HEK293 (cell line): ENCODE results near the gene HOXB4.

Experiments
- EGR2 ChIP-seq: fragments of 450-650 bp; formaldehyde crosslinking; IDR thresholded peaks from 2 replicates; pipeline ENCODE4 v1.5.1; 2016; ENCODE audit warnings: low read depth, missing biosample characterization, missing genetic modification characterization
- IKZF3 ChIP-seq: fragments of 450-650 bp; IDR thresholded peaks from 2 replicates; pipeline ENCODE4 v1.5.0; 2018; ENCODE audit warnings: missing biosample characterization, mild to moderate bottlenecking, missing genetic modification characterization, moderate library complexity
- KLF16 ChIP-seq: fragments of 450-650 bp; formaldehyde crosslinking; IDR thresholded peaks from 2 replicates; pipeline ENCODE4 v1.5.1; 2017; ENCODE audit warnings: missing biosample characterization, missing genetic modification characterization
- MEIS1 ChIP-seq: sonication (generic); formaldehyde crosslinking; IDR thresholded peaks from 2 replicates; pipeline ENCODE4 v1.8.1; 2022; ENCODE audit warnings: missing genetic modification reagents, mild to moderate bottlenecking, borderline replicate concordance
- OSR2 ChIP-seq: fragments of 450-650 bp; formaldehyde crosslinking; IDR thresholded peaks from 2 replicates; pipeline ENCODE4 v1.5.1; 2016; ENCODE audit warnings: missing biosample characterization, missing genetic modification characterization
- OVOL3 ChIP-seq: fragments of 450-650 bp; formaldehyde crosslinking; IDR thresholded peaks from 2 replicates; pipeline ENCODE4 v1.5.1; 2016; ENCODE audit warnings: missing biosample characterization, missing genetic modification characterization
- RBAK ChIP-seq: fragments of 450-650 bp; formaldehyde crosslinking; IDR thresholded peaks from 2 replicates; pipeline ENCODE4 v1.5.1; 2016; ENCODE audit warnings: missing biosample characterization, missing genetic modification characterization
- SP2 ChIP-seq: fragments of 450-650 bp; formaldehyde crosslinking; IDR thresholded peaks from 2 replicates; pipeline ENCODE4 v1.5.1; 2016; ENCODE audit warnings: missing biosample characterization, missing genetic modification characterization
- YY1 ChIP-seq: fragments of 450-650 bp; formaldehyde crosslinking; IDR thresholded peaks from 2 replicates; pipeline ENCODE4 v1.5.1; 2018; ENCODE audit warnings: missing biosample characterization, missing genetic modification characterization
- ZBTB21 ChIP-seq: fragments of 450-650 bp; formaldehyde crosslinking; IDR thresholded peaks from 2 replicates; pipeline ENCODE4 v1.5.1; 2017; ENCODE audit warnings: missing biosample characterization, missing genetic modification characterization
- ZBTB8A ChIP-seq: fragments of 450-650 bp; formaldehyde crosslinking; IDR thresholded peaks from 2 replicates; pipeline ENCODE4 v1.5.1; 2016; ENCODE audit warnings: missing biosample characterization, missing genetic modification characterization
- ZFP69B ChIP-seq: fragments of 450-650 bp; formaldehyde crosslinking; IDR thresholded peaks from 2 replicates; pipeline ENCODE4 v1.5.1; 2016; ENCODE audit warnings: missing biosample characterization, missing genetic modification characterization
- ZIC2 ChIP-seq: fragments of 450-650 bp; formaldehyde crosslinking; IDR thresholded peaks from 2 replicates; pipeline ENCODE4 v1.5.1; 2016; ENCODE audit warnings: missing biosample characterization, missing genetic modification characterization
- ZNF121 ChIP-seq: fragments of 450-650 bp; formaldehyde crosslinking; IDR thresholded peaks from 2 replicates; pipeline ENCODE4 v1.5.1; 2016; ENCODE audit warnings: missing biosample characterization, missing genetic modification characterization
- ZNF16 ChIP-seq: fragments of 450-650 bp; formaldehyde crosslinking; IDR thresholded peaks from 2 replicates; pipeline ENCODE4 v1.5.1; 2016; ENCODE audit warnings: low read depth, missing biosample characterization, missing genetic modification characterization
- ZNF202 ChIP-seq: fragments of 450-650 bp; formaldehyde crosslinking; IDR thresholded peaks from 2 replicates; pipeline ENCODE4 v1.5.1; 2016; ENCODE audit warnings: missing biosample characterization, missing genetic modification characterization, borderline replicate concordance
- ZNF248 ChIP-seq: fragments of 450-650 bp; formaldehyde crosslinking; IDR thresholded peaks from 2 replicates; pipeline ENCODE4 v1.5.1; 2017; ENCODE audit warnings: missing biosample characterization, missing genetic modification characterization
- ZNF274 ChIP-seq, 2 experiments: fragments of 200-500 bp in 1 of 2; fragments of 450-650 bp in 1 of 2; sonication (Bioruptor generic) in 1 of 2; formaldehyde crosslinking in 1 of 2; IDR thresholded peaks; 2 replicates each; pipeline versions ENCODE4 v1.5.1 to v1.6.1; 2014 to 2016; ENCODE audit warnings: borderline replicate concordance in 1 of 2, inconsistent platforms in 1 of 2, low read length in 1 of 2, missing biosample characterization in 1 of 2, missing genetic modification characterization in 1 of 2
- ZNF350 ChIP-seq: fragments of 450-650 bp; formaldehyde crosslinking; IDR thresholded peaks from 2 replicates; pipeline ENCODE4 v1.5.0; 2017; ENCODE audit warnings: missing biosample characterization, mild to moderate bottlenecking, missing genetic modification characterization
- ZNF354C ChIP-seq: fragments of 450-650 bp; formaldehyde crosslinking; IDR thresholded peaks from 2 replicates; pipeline ENCODE4 v1.5.1; 2016; ENCODE audit warnings: missing biosample characterization, missing genetic modification characterization, low read depth, borderline replicate concordance
- ZNF423 ChIP-seq: fragments of 450-650 bp; formaldehyde crosslinking; IDR thresholded peaks from 2 replicates; pipeline ENCODE4 v1.5.1; 2016; ENCODE audit warnings: missing biosample characterization, missing genetic modification characterization
- ZNF529 ChIP-seq: fragments of 450-650 bp; formaldehyde crosslinking; IDR thresholded peaks from 2 replicates; pipeline ENCODE4 v1.5.1; 2017; ENCODE audit warnings: missing genetic modification characterization, missing biosample characterization; ENCODE audit not compliant: insufficient replicate concordance
- ZNF530 ChIP-seq: fragments of 450-650 bp; formaldehyde crosslinking; IDR thresholded peaks from 2 replicates; pipeline ENCODE4 v1.5.1; 2016; ENCODE audit warnings: low read depth, missing biosample characterization, missing genetic modification characterization
- ZNF610 ChIP-seq: fragments of 450-650 bp; formaldehyde crosslinking; IDR thresholded peaks from 2 replicates; pipeline ENCODE4 v1.5.1; 2016; ENCODE audit warnings: missing biosample characterization, missing genetic modification characterization, borderline replicate concordance
- ZNF629 ChIP-seq: fragments of 450-650 bp; formaldehyde crosslinking; IDR thresholded peaks from 2 replicates; pipeline ENCODE4 v1.5.1; 2017; ENCODE audit warnings: missing biosample characterization, missing genetic modification characterization
- ZNF76 ChIP-seq: fragments of 450-650 bp; formaldehyde crosslinking; IDR thresholded peaks from 2 replicates; pipeline ENCODE4; 2016; ENCODE audit warnings: low read depth, missing biosample characterization, missing genetic modification characterization, borderline replicate concordance
- ZNF776 ChIP-seq: fragments of 450-650 bp; formaldehyde crosslinking; IDR thresholded peaks from 2 replicates; pipeline ENCODE4 v1.5.0; 2017; ENCODE audit warnings: missing biosample characterization, missing genetic modification characterization, borderline replicate concordance
- ZNF785 ChIP-seq: fragments of 450-650 bp; formaldehyde crosslinking; IDR thresholded peaks from 2 replicates; pipeline ENCODE4 v1.5.1; 2016; ENCODE audit warnings: missing biosample characterization, missing genetic modification characterization
- ZNF792 ChIP-seq: fragments of 450-650 bp; formaldehyde crosslinking; IDR thresholded peaks from 2 replicates; pipeline ENCODE4 v1.5.1; 2016; ENCODE audit warnings: missing biosample characterization, missing genetic modification characterization
- ZNF843 ChIP-seq: fragments of 450-650 bp; formaldehyde crosslinking; IDR thresholded peaks from 2 replicates; pipeline ENCODE4 v1.5.1; 2016; ENCODE audit warnings: missing biosample characterization, missing genetic modification characterization
- ZXDB ChIP-seq: fragments of 450-650 bp; formaldehyde crosslinking; IDR thresholded peaks from 2 replicates; pipeline ENCODE4 v1.5.1; 2016; ENCODE audit warnings: missing biosample characterization, missing genetic modification characterization
- TF ChIP-seq, protein P1 (sequence below): fragments of 450-650 bp; formaldehyde crosslinking; IDR thresholded peaks from 2 replicates; pipeline ENCODE4 v1.5.1; 2016; ENCODE audit warnings: missing biosample characterization, missing genetic modification characterization
- TF ChIP-seq, protein P2 (sequence below): fragments of 450-650 bp; IDR thresholded peaks from 2 replicates; pipeline ENCODE4 v1.5.1; 2018; ENCODE audit warnings: missing biosample characterization, missing genetic modification characterization
- TF ChIP-seq, protein P3 (sequence below): fragments of 450-650 bp; formaldehyde crosslinking; IDR thresholded peaks from 2 replicates; pipeline ENCODE4 v1.5.1; 2016; ENCODE audit warnings: missing biosample characterization, missing genetic modification characterization
- TF ChIP-seq, protein P4 (sequence below): fragments of 450-650 bp; formaldehyde crosslinking; IDR thresholded peaks from 2 replicates; pipeline ENCODE4 v1.5.1; 2016; ENCODE audit warnings: missing biosample characterization, missing genetic modification characterization, low read depth

Gene HOXB4

DNA sequence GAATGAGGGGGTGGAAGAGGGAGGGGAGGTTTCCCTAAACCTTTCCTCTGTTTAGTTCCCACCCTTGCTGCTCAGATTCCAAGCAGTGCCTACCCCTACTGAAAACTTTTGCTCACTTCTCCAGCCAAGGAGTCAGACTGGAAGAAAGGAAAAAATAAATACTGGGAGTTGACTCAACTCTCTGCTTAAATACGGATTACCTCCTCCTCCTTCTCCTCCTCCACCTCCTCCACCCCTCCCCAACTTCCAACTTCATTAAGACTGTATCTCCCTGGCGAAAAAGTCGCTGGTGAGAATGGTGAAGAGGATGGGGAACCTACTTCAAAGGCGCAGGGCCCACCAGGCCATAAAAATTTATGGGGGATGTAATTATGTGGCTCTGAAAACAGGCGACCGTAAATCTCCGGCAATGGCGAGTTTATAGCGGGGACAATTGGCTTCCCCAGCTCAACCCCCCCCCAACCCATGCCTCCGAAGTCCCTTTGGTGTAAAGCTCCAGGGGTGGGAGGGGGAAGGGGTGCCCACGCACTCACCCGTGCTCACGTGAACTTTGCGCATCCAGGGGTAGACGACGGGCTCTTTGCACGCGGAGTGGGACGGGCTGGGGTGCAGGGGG, 712 bp downstream of the HOXB4 start (continued):
- TF ChIP-seq ZNF274 (IDR thresholded peaks at IDR 0.05; ENCODE audit: low read length), result no peak
- no peak for TF ChIP-seq ZNF274 (tag by site-specific recombination; IDR thresholded peaks at IDR 0.05; ENCODE audit: borderline replicate concordance)
- peak; percentile 93 for TF ChIP-seq ZNF423 (tag by site-specific recombination)
- TF ChIP-seq ZNF350 (tag by site-specific recombination), result no peak
- TF ChIP-seq ZNF76 (tag by site-specific recombination), result peak; percentile 60; the same call in 1 of the 2 replicates
- no peak for TF ChIP-seq ZNF16 (tag by site-specific recombination)
- peak; percentile 54; the same call in 1 of the 2 replicates for TF ChIP-seq ZNF121
- TF ChIP-seq OSR2 (tag by site-specific recombination), result peak; percentile 96
- TF ChIP-seq ZNF776 (tag by site-specific recombination), result no peak
- peak; percentile 93; the same call in 1 of the 2 replicates for TF ChIP-seq OVOL3 (tag by site-specific recombination)
- TF ChIP-seq SP2 (tag by site-specific recombination), result peak; percentile 25
- no peak for TF ChIP-seq MEIS1 (CRISPR knock-in tag)
- peak; percentile 73; the same call in 1 of the 2 replicates for TF ChIP-seq ZNF610 (tag by site-specific recombination)
- TF ChIP-seq ZFP69B (tag by site-specific recombination), result peak; percentile 99
- peak; percentile 96 for TF ChIP-seq EGR2 (tag by site-specific recombination)
- no peak for TF ChIP-seq ZNF530 (tag by site-specific recombination)
- TF ChIP-seq ZBTB8A (tag by site-specific recombination), result peak; percentile 92
- TF ChIP-seq, protein P1, sequence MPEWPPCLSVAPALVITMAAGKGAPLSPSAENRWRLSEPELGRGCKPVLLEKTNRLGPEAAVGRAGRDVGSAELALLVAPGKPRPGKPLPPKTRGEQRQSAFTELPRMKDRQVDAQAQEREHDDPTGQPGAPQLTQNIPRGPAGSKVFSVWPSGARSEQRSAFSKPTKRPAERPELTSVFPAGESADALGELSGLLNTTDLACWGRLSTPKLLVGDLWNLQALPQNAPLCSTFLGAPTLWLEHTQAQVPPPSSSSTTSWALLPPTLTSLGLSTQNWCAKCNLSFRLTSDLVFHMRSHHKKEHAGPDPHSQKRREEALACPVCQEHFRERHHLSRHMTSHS, result peak; percentile 96
- 0 out of 2 replicates have a peak, but pooled peaks have one; percentile 42 for TF ChIP-seq ZBTB21 (tag by site-specific recombination)
- peak; percentile 99 for TF ChIP-seq IKZF3 (tag by site-specific recombination)
- peak; percentile 89 for TF ChIP-seq ZNF629 (tag by site-specific recombination)
- TF ChIP-seq, protein P2, sequence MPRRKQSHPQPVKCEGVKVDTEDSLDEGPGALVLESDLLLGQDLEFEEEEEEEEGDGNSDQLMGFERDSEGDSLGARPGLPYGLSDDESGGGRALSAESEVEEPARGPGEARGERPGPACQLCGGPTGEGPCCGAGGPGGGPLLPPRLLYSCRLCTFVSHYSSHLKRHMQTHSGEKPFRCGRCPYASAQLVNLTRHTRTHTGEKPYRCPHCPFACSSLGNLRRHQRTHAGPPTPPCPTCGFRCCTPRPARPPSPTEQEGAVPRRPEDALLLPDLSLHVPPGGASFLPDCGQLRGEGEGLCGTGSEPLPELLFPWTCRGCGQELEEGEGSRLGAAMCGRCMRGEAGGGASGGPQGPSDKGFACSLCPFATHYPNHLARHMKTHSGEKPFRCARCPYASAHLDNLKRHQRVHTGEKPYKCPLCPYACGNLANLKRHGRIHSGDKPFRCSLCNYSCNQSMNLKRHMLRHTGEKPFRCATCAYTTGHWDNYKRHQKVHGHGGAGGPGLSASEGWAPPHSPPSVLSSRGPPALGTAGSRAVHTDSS (tag by site-specific recombination), result peak; percentile 97
- no peak for TF ChIP-seq ZNF354C (tag by site-specific recombination)
- no peak for TF ChIP-seq ZNF248 (tag by site-specific recombination)
- 0 out of 2 replicates have a peak, but pooled peaks have one; percentile 45 for TF ChIP-seq ZNF785 (tag by site-specific recombination)
- no peak for TF ChIP-seq RBAK (tag by site-specific recombination)
- peak; percentile 92 for TF ChIP-seq ZIC2 (tag by site-specific recombination)
- TF ChIP-seq KLF16, result peak; percentile 91
- TF ChIP-seq ZNF843 (tag by site-specific recombination), result peak; percentile 99
- TF ChIP-seq, protein P3, sequence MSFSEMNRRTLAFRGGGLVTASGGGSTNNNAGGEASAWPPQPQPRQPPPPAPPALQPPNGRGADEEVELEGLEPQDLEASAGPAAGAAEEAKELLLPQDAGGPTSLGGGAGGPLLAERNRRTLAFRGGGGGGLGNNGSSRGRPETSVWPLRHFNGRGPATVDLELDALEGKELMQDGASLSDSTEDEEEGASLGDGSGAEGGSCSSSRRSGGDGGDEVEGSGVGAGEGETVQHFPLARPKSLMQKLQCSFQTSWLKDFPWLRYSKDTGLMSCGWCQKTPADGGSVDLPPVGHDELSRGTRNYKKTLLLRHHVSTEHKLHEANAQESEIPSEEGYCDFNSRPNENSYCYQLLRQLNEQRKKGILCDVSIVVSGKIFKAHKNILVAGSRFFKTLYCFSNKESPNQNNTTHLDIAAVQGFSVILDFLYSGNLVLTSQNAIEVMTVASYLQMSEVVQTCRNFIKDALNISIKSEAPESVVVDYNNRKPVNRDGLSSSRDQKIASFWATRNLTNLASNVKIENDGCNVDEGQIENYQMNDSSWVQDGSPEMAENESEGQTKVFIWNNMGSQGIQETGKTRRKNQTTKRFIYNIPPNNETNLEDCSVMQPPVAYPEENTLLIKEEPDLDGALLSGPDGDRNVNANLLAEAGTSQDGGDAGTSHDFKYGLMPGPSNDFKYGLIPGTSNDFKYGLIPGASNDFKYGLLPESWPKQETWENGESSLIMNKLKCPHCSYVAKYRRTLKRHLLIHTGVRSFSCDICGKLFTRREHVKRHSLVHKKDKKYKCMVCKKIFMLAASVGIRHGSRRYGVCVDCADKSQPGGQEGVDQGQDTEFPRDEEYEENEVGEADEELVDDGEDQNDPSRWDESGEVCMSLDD, result no peak; the same call in 1 of the 2 replicates
- TF ChIP-seq ZXDB (tag by site-specific recombination), result peak; percentile 97
- TF ChIP-seq ZNF202 (tag by site-specific recombination), result no peak
- TF ChIP-seq ZNF529, result no peak
- TF ChIP-seq, protein P4, sequence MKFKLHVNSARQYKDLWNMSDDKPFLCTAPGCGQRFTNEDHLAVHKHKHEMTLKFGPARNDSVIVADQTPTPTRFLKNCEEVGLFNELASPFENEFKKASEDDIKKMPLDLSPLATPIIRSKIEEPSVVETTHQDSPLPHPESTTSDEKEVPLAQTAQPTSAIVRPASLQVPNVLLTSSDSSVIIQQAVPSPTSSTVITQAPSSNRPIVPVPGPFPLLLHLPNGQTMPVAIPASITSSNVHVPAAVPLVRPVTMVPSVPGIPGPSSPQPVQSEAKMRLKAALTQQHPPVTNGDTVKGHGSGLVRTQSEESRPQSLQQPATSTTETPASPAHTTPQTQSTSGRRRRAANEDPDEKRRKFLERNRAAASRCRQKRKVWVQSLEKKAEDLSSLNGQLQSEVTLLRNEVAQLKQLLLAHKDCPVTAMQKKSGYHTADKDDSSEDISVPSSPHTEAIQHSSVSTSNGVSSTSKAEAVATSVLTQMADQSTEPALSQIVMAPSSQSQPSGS, result no peak
- TF ChIP-seq YY1 (tag by site-specific recombination), result peak; percentile 80; the same call in 1 of the 2 replicates
- TF ChIP-seq ZNF792 (tag by site-specific recombination), result no peak
